Caco-2 (cell line): ENCODE data around the gene CCDC82. TPM values are rescaled to one million over a fixed set of nuclear protein-coding genes. Genes with fewer than 3 reads are reported as not detected.
A peak's percentile ranks its signal among the peaks of the same experiment; 100 is the strongest.

Experiments
- BruUV-seq: library from RNA; stranded (reverse); fragments of 400-500 nt; replicated peaks from 2 replicates; lab custom pipeline; 2021; lab: Mats Ljungman, UMichigan
- CTCF ChIA-PET: fragments of 300-600 bp; sonication (Branson Sonifier 250); formaldehyde crosslinking; loops from one replicate; lab custom pipeline; 2022; ENCODE audit warnings: antibody characterized with exemption; lab: Charles Lee
- POLR2A ChIA-PET: fragments of 300-600 bp; sonication (Branson Sonifier 250); formaldehyde crosslinking; loops from one replicate; lab custom pipeline; 2022; ENCODE audit warnings: antibody characterized with exemption; lab: Charles Lee
- DNase-seq, 2 experiments: peaks; one replicate each; pipeline versions ENCODE4 v3.0.0 to v3.0.0-alpha.2; 2020 to 2022
- H3K27me3 ChIP-seq: replicated peaks from 2 replicates; pipeline ENCODE4 v1.6.0; 2011; ENCODE audit warnings: low read length; ENCODE audit not compliant: control insufficient read depth, insufficient read depth
- H3K36me3 ChIP-seq: 2 replicates; pipeline ENCODE4 v1.5.1; 2011; ENCODE audit warnings: low read length; ENCODE audit not compliant: control insufficient read depth, insufficient read depth
- H3K4me1 ChIP-seq: fragments of 250-450 bp; sonication (Bioruptor Pico); 2 replicates; pipeline ENCODE4 v1.5.1; 2020; ENCODE audit warnings: mild to moderate bottlenecking
- H3K4me3 ChIP-seq: 2 replicates; pipeline ENCODE4 v1.5.1; 2011; ENCODE audit warnings: low read depth, mild to moderate bottlenecking, control low read depth, low read length
- H3K9me3 ChIP-seq: fragments of 250-450 bp; sonication (Bioruptor Pico); 2 replicates; pipeline ENCODE4 v1.5.1; 2020; ENCODE audit warnings: mild to moderate bottlenecking, moderate library complexity
- H3K27ac Mint-ChIP-seq: one replicate; pipeline ENCODE4 v1.8.0; 2022; ENCODE audit warnings: mixed read lengths; ENCODE audit not compliant: unreplicated experiment
- H3K27me3 Mint-ChIP-seq: one replicate; pipeline ENCODE4 v1.8.0; 2022; ENCODE audit warnings: mixed read lengths; ENCODE audit not compliant: insufficient read depth, unreplicated experiment
- H3K36me3 Mint-ChIP-seq: one replicate; pipeline ENCODE4 v1.8.0; 2022; ENCODE audit warnings: mild to moderate bottlenecking, mixed read lengths; ENCODE audit not compliant: insufficient read depth, unreplicated experiment
- H3K4me1 Mint-ChIP-seq: one replicate; pipeline ENCODE4 v1.8.0; 2022; ENCODE audit warnings: low read depth, mixed read lengths; ENCODE audit not compliant: unreplicated experiment
- H3K4me3 Mint-ChIP-seq: one replicate; pipeline ENCODE4 v1.8.0; 2022; ENCODE audit warnings: mild to moderate bottlenecking, moderate library complexity, mixed read lengths; ENCODE audit not compliant: unreplicated experiment
- H3K9me3 Mint-ChIP-seq: one replicate; pipeline ENCODE4 v1.8.0; 2022; ENCODE audit warnings: mixed read lengths; ENCODE audit not compliant: unreplicated experiment
- intact Hi-C: fragments of 100-400 bp; cut with micrococcal nuclease; formaldehyde crosslinking; loops from one replicate; pipeline ENCODE4 v1.10.0; 2022; ENCODE audit not compliant: unreplicated experiment
- total RNA-seq: library from RNA; stranded (reverse); gene quantifications from 2 replicates; pipeline ENCODE4 v1.2.3, GENCODE V29; 2022
- TF ChIP-seq, protein P1 (sequence below), 2 experiments: fragments of 200-600 bp in 1 of 2; IDR thresholded peaks; 1 replicate in 1 of 2; 2 replicates in 1 of 2; pipeline versions ENCODE4 v1.5.1 to v1.8.0; 2011 to 2022; ENCODE audit warnings: antibody characterized with exemption in 1 of 2, control low read depth in 1 of 2, inconsistent platforms in 1 of 2, low read depth in 1 of 2, low read length in 1 of 2, mild to moderate bottlenecking in 1 of 2, moderate library complexity in 1 of 2; ENCODE audit not compliant: insufficient read depth in 1 of 2, severe bottlenecking in 1 of 2, unreplicated experiment in 1 of 2

CCDC82 gene
- total RNA-seq, 1 experiment from 2014 or later: 38.2 TPM

DNA sequence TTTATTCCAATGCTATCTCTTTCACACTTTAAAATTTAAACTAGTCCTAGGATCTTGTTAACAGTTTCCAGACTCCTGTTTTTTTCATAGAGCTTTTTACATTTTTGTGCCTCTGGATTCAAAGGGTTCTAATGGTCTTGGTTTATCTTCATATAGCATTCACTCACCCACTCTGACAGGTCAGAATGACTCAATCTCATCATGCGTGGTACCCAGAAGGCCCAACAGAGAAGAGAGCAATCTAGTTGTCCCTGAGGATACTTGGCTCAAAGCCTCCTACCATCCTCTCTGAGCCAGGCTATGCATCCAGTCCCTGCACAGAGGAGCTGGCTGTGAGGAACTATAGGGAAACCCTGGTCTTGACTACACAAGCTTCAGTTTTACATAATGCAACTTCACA lies 74.2 kb downstream of the CCDC82 start:
- Histone ChIP-seq H3K9me3 (0 out of 2 replicates have a peak, but pooled peaks cover 7% of the 10 kb centered on the region), H3K27me3 (no peaks in the 10 kb centered on the region), H3K4me1 (peaks cover 54% of the 10 kb centered on the region), H3K4me3 (no peak overlapping the region), H3K36me3 (peaks cover 1% of the 10 kb centered on the region; the same call in 1 of the 2 replicates)
- intact Hi-C loops: no loop called here
- ChIA-PET CTCF (no interaction called here), POLR2A (no interaction called here)
- Mint-ChIP-seq H3K27ac (no peak overlapping the region), H3K27me3 (no peaks in the 10 kb centered on the region), H3K4me3 (no peak overlapping the region), H3K4me1 (peaks cover 39% of the 10 kb centered on the region), H3K36me3 (no peaks in the 10 kb centered on the region), H3K9me3 (peaks cover 9% of the 10 kb centered on the region)
- no peak for DNase-seq
- BruUV-seq: no TSS peak
- TF ChIP-seq, protein P1, sequence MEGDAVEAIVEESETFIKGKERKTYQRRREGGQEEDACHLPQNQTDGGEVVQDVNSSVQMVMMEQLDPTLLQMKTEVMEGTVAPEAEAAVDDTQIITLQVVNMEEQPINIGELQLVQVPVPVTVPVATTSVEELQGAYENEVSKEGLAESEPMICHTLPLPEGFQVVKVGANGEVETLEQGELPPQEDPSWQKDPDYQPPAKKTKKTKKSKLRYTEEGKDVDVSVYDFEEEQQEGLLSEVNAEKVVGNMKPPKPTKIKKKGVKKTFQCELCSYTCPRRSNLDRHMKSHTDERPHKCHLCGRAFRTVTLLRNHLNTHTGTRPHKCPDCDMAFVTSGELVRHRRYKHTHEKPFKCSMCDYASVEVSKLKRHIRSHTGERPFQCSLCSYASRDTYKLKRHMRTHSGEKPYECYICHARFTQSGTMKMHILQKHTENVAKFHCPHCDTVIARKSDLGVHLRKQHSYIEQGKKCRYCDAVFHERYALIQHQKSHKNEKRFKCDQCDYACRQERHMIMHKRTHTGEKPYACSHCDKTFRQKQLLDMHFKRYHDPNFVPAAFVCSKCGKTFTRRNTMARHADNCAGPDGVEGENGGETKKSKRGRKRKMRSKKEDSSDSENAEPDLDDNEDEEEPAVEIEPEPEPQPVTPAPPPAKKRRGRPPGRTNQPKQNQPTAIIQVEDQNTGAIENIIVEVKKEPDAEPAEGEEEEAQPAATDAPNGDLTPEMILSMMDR (IDR thresholded peaks at IDR 0.05; ENCODE audit: insufficient read depth in 1 of 2, low read depth in 1 of 2, low read length in 1 of 2, severe bottlenecking in 1 of 2, unreplicated experiment in 1 of 2): no peak

DNA sequence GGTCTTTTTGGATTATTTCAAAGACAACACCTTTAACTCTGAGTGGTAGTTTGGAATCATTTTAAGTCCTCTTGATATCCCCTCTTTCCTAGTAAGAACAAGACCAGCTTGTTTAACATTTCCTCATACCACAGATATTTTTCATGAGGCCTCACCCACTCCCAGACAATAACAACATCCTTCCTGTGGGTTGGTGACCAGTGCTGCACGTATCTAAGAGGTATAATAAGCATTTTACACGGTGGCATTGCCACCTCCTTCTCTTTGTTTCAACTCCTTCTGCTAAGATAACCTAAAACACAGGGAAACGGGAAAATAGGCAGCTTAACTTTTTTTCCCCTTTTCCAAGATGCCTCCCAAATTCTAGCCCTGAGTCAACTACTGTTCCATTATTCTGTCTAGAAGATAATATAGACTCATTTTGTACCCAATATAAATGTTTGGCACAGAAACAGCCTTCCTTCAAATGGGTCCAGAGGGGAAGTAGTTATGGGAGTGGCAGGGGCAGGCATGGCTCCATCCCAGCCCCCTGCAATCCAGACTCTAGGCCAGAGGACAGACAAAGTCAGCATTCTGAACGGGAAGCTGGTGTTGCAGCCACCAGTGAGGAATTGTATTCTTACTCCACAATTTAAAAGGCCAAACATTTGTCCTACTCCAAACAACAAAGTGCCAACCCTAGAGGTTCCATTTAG lies 75.2 kb downstream of the CCDC82 start:
- H3K27ac Mint-ChIP-seq: peak overlapping the region; percentile 12
- peaks cover 1% of the 10 kb centered on the region; the same call in 1 of the 2 replicates for H3K36me3 ChIP-seq
- ChIA-PET POLR2A (interaction anchor here (0.7 kb wide), 1 partner anchor 8 kb away, joined by 3 read pairs; no protein-coding TSS in a partner anchor), CTCF (no interaction called here)
- no TSS peak for BruUV-seq
- peaks cover 9% of the 10 kb centered on the region for H3K9me3 Mint-ChIP-seq
- TF ChIP-seq, protein P1 (IDR thresholded peaks at IDR 0.05; ENCODE audit: insufficient read depth in 1 of 2, low read depth in 1 of 2, low read length in 1 of 2, severe bottlenecking in 1 of 2, unreplicated experiment in 1 of 2): no peak
- H3K9me3 ChIP-seq: 0 out of 2 replicates have a peak, but pooled peaks cover 7% of the 10 kb centered on the region
- H3K27me3 ChIP-seq: no peaks in the 10 kb centered on the region
- no peaks in the 10 kb centered on the region for H3K27me3 Mint-ChIP-seq
- H3K4me1 Mint-ChIP-seq: peaks cover 41% of the 10 kb centered on the region
- intact Hi-C loops: no loop called here
- H3K4me1 ChIP-seq: peaks cover 53% of the 10 kb centered on the region
- no peak for DNase-seq
- no peak overlapping the region for H3K4me3 ChIP-seq
- no peaks in the 10 kb centered on the region for H3K36me3 Mint-ChIP-seq
- no peak overlapping the region for H3K4me3 Mint-ChIP-seq

- ChIA-PET POLR2A (no interaction called here), CTCF (interaction anchor here (1.5 kb wide), 1 partner anchor 30 kb away, joined by 7 read pairs; the partner anchor contains the start of gene MAML2)
- no peaks in the 10 kb centered on the region for H3K27me3 Mint-ChIP-seq
- H3K4me1 ChIP-seq: peaks cover 60% of the 10 kb centered on the region
- H3K4me1 Mint-ChIP-seq: peaks cover 50% of the 10 kb centered on the region
- H3K27me3 ChIP-seq: no peaks in the 10 kb centered on the region
- H3K27ac Mint-ChIP-seq: no peak overlapping the region
- H3K9me3 ChIP-seq: 0 out of 2 replicates have a peak, but pooled peaks cover 7% of the 10 kb centered on the region
- intact Hi-C loops: no loop called here
- H3K4me3 Mint-ChIP-seq: no peak overlapping the region
- no peaks in the 10 kb centered on the region for H3K36me3 Mint-ChIP-seq
- BruUV-seq: no TSS peak
- TF ChIP-seq, protein P1 (IDR thresholded peaks at IDR 0.05; ENCODE audit: insufficient read depth in 1 of 2, low read depth in 1 of 2, low read length in 1 of 2, severe bottlenecking in 1 of 2, unreplicated experiment in 1 of 2): no peak
- no peak for DNase-seq
- H3K4me3 ChIP-seq: no peak overlapping the region
- peaks cover 1% of the 10 kb centered on the region; the same call in 1 of the 2 replicates for H3K36me3 ChIP-seq
- H3K9me3 Mint-ChIP-seq: peaks cover 9% of the 10 kb centered on the region
Measured at GRCh38 chr11:96313163-96313562, 76.5 kb downstream of the CCDC82 start.
